ENCODE data around the gene SRBD1.

The SRBD1 gene

DNA sequence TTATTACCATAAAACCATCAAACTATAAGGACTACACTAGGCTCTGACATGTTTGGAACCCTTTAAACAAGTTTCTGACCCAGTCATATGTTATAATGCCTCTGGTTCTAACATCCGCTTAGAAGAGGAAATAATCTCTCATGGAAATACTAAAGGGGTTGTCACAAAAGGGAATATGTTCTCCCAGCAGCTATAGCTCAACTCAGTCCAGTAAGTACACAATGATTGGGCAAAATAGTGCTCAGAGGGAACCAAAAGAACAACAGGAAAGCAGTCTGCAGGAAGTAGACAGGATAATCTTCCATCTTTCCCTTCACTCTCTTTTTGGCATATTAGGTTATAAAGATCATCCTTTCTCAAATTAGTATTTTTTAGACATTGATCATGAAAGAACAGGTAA is 4.3 kb downstream of the SRBD1 start:
- no peak overlapping the region for H3K4me2 ChIP-seq (ENCODE audit: low read depth, low read length)
- H3K4me1 ChIP-seq (ENCODE audit: low read length): peaks cover 17% of the 10 kb centered on the region; the same call in 1 of the 2 replicates

GRCh38 chr2:45605116-45605515 is 6.0 kb downstream of the SRBD1 start:
- H3K9me3 ChIP-seq (replicated peaks; ENCODE audit: insufficient read depth, low read length): no peaks in the 10 kb centered on the region
- no peaks in the 10 kb centered on the region for H3K27me3 ChIP-seq (replicated peaks; ENCODE audit: insufficient read depth, low read length)
- H3K4me3 ChIP-seq (ENCODE audit: low read length): no peak overlapping the region
- H3K4me2 ChIP-seq (ENCODE audit: low read depth, low read length): no peak overlapping the region
- no peak for DNase-seq
- H3K79me2 ChIP-seq (ENCODE audit: low read length): peaks cover 41% of the 10 kb centered on the region
- no peak overlapping the region for H3K9ac ChIP-seq (ENCODE audit: low read length)
- TF ChIP-seq EZH2phosphoT487 (IDR thresholded peaks at IDR 0.05; ENCODE audit: low read length): no peak
- no peak for TF ChIP-seq CTCF (IDR thresholded peaks at IDR 0.05; ENCODE audit: low read length)
- no peaks in the 10 kb centered on the region for H4K20me1 ChIP-seq (ENCODE audit: insufficient read depth, low read length)
- H3K9me2 ChIP-seq (replicated peaks; ENCODE audit: insufficient read depth, low read length): no peaks in the 10 kb centered on the region
- H3K27ac ChIP-seq (ENCODE audit: low read length): no peak overlapping the region
- H2AFZ ChIP-seq (ENCODE audit: low read length): no peak overlapping the region
- H3K36me3 ChIP-seq (replicated peaks; ENCODE audit: insufficient read depth, low read length): no peaks in the 10 kb centered on the region; the same call in 1 of the 2 replicates
- H3K4me1 ChIP-seq (ENCODE audit: low read length): peaks cover 14% of the 10 kb centered on the region; the same call in 1 of the 2 replicates
- no peaks in the 10 kb centered on the region for H3F3A ChIP-seq (ENCODE audit: insufficient read depth, low read length)

More for the DNA sequence above, 4.3 kb downstream of the SRBD1 start:
- Histone ChIP-seq H3K36me3 (replicated peaks; ENCODE audit: insufficient read depth, low read length) (no peaks in the 10 kb centered on the region), H3K9me2 (replicated peaks; ENCODE audit: insufficient read depth, low read length) (no peaks in the 10 kb centered on the region), H3K27ac (ENCODE audit: low read length) (no peak overlapping the region), H3K27me3 (replicated peaks; ENCODE audit: insufficient read depth, low read length) (no peaks in the 10 kb centered on the region), H3K79me2 (ENCODE audit: low read length) (peaks cover 46% of the 10 kb centered on the region), H4K20me1 (ENCODE audit: insufficient read depth, low read length) (no peaks in the 10 kb centered on the region), H3K9ac (ENCODE audit: low read length) (no peak overlapping the region), H2AFZ (ENCODE audit: low read length) (no peak overlapping the region), H3K4me3 (ENCODE audit: low read length) (no peak overlapping the region), H3K9me3 (replicated peaks; ENCODE audit: insufficient read depth, low read length) (no peaks in the 10 kb centered on the region), H3F3A (ENCODE audit: insufficient read depth, low read length) (peaks cover 3% of the 10 kb centered on the region; the same call in 1 of the 2 replicates)
- TF ChIP-seq EZH2phosphoT487 (IDR thresholded peaks at IDR 0.05; ENCODE audit: low read length) (no peak), CTCF (IDR thresholded peaks at IDR 0.05; ENCODE audit: low read length) (no peak), EZH2 (optimal IDR thresholded peaks at IDR 0.05; ENCODE audit: low read depth, low read length) (no peak)
- DNase-seq: no peak

DNA sequence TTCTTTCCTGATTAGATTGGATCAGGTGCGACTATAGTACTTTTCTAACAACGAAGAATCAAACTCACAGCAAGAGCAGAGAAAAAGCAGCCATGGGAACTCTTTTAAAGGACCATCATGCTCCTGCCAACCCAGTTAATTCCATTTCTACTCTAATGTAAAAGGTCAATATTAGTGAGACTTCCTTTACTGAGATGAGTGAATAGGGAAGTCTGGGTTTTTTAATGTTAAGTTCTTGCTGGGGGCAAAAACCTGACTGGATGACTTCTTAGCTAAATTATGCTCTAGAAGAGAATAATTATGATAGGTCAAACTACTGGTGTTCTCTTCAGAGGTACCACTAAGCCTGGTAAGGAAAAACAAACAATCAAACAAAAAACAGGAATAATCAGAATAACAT is 8.4 kb downstream of the SRBD1 start:
- H3K9me2 ChIP-seq (replicated peaks; ENCODE audit: insufficient read depth, low read length): no peaks in the 10 kb centered on the region
- H3K9me3 ChIP-seq (replicated peaks; ENCODE audit: insufficient read depth, low read length): no peaks in the 10 kb centered on the region
- peaks cover 2% of the 10 kb centered on the region; the same call in 1 of the 2 replicates for H3K36me3 ChIP-seq (replicated peaks; ENCODE audit: insufficient read depth, low read length)
- H4K20me1 ChIP-seq (ENCODE audit: insufficient read depth, low read length): no peaks in the 10 kb centered on the region
- TF ChIP-seq CTCF (IDR thresholded peaks at IDR 0.05; ENCODE audit: low read length): no peak
- TF ChIP-seq EZH2phosphoT487 (IDR thresholded peaks at IDR 0.05; ENCODE audit: low read length): no peak
- TF ChIP-seq EZH2 (optimal IDR thresholded peaks at IDR 0.05; ENCODE audit: low read depth, low read length): no peak
- no peak overlapping the region for H2AFZ ChIP-seq (ENCODE audit: low read length)
- peaks cover 16% of the 10 kb centered on the region for H3K79me2 ChIP-seq (ENCODE audit: low read length)
- no peaks in the 10 kb centered on the region for H3K27me3 ChIP-seq (replicated peaks; ENCODE audit: insufficient read depth, low read length)
- H3K9ac ChIP-seq (ENCODE audit: low read length): no peak overlapping the region
- no peak overlapping the region for H3K27ac ChIP-seq (ENCODE audit: low read length)
- no peak overlapping the region for H3K4me2 ChIP-seq (ENCODE audit: low read depth, low read length)
- DNase-seq: no peak
- H3K4me3 ChIP-seq (ENCODE audit: low read length): no peak overlapping the region
- no peaks in the 10 kb centered on the region for H3F3A ChIP-seq (ENCODE audit: insufficient read depth, low read length)
- H3K4me1 ChIP-seq (ENCODE audit: low read length): 0 out of 2 replicates have a peak, but pooled peaks cover 3% of the 10 kb centered on the region

All from MM.1S (cell line).